GM23248 (cell line): Measurements from ENCODE around the gene SLC7A8. TPM values are rescaled to one million over a fixed set of nuclear protein-coding genes. Genes with fewer than 3 reads are reported as not detected.

Experiments used
- DNase-seq: peaks from one replicate; pipeline ENCODE4 v3.0.0-alpha.2; 2015
- H2AFZ ChIP-seq: fragments of 200-600 bp; sonication (generic); 2 replicates; pipeline ENCODE4 v1.6.1; 2016; ENCODE audit warnings: antibody characterized with exemption
- H3F3A ChIP-seq: fragments of 200-600 bp; sonication (generic); 2 replicates; pipeline ENCODE4 v1.6.1; 2016; ENCODE audit warnings: mild to moderate bottlenecking, antibody characterized with exemption, mixed run types; ENCODE audit not compliant: insufficient read depth
- H3K27ac ChIP-seq: fragments of 200-600 bp; sonication (generic); 2 replicates; pipeline ENCODE4 v1.5.1; 2016; ENCODE audit warnings: mild to moderate bottlenecking
- H3K27me3 ChIP-seq: fragments of 200-600 bp; sonication (generic); replicated peaks from 2 replicates; pipeline ENCODE4 v1.6.1; 2016; ENCODE audit warnings: mild to moderate bottlenecking; ENCODE audit not compliant: insufficient read depth
- H3K36me3 ChIP-seq: fragments of 200-600 bp; sonication (generic); 2 replicates; pipeline ENCODE4 v1.6.1; 2016; ENCODE audit warnings: low read depth, mild to moderate bottlenecking
- H3K4me1 ChIP-seq: fragments of 200-600 bp; sonication (generic); 2 replicates; pipeline ENCODE4 v1.6.1; 2016; ENCODE audit warnings: mild to moderate bottlenecking; ENCODE audit not compliant: insufficient read depth
- H3K4me2 ChIP-seq: fragments of 200-600 bp; sonication (generic); one replicate; pipeline ENCODE4 v1.6.1; 2016; ENCODE audit warnings: mild to moderate bottlenecking; ENCODE audit not compliant: unreplicated experiment
- H3K4me3 ChIP-seq: fragments of 200-600 bp; sonication (generic); 2 replicates; pipeline ENCODE4 v1.5.1; 2016; ENCODE audit warnings: mild to moderate bottlenecking
- H3K79me2 ChIP-seq: fragments of 200-600 bp; sonication (generic); 2 replicates; pipeline ENCODE4 v1.6.1; 2016; ENCODE audit warnings: mild to moderate bottlenecking; ENCODE audit not compliant: insufficient read depth
- H3K9ac ChIP-seq: fragments of 200-600 bp; sonication (generic); 2 replicates; pipeline ENCODE4 v1.6.1; 2016; ENCODE audit warnings: mild to moderate bottlenecking
- H3K9me2 ChIP-seq: fragments of 200-600 bp; sonication (generic); 2 replicates; pipeline ENCODE4 v1.6.1; 2016; ENCODE audit warnings: mixed run types, mild to moderate bottlenecking, moderate library complexity; ENCODE audit not compliant: insufficient read depth
- H3K9me3 ChIP-seq: fragments of 200-600 bp; sonication (generic); one replicate; pipeline ENCODE4 v1.6.1; 2017; ENCODE audit warnings: low read depth
- H4K20me1 ChIP-seq: fragments of 200-600 bp; sonication (generic); 2 replicates; pipeline ENCODE4 v1.6.0; 2016; ENCODE audit not compliant: insufficient read depth
- EZH2 ChIP-seq: fragments of 200-600 bp; sonication (generic); IDR thresholded peaks from 2 replicates; pipeline ENCODE4 v1.6.1; 2018; ENCODE audit warnings: antibody characterized with exemption, mild to moderate bottlenecking; ENCODE audit not compliant: insufficient read depth, poor library complexity, severe bottlenecking
- EZH2phosphoT487 ChIP-seq: fragments of 200-600 bp; sonication (generic); IDR thresholded peaks from 2 replicates; pipeline ENCODE4 v1.6.1; 2018; ENCODE audit warnings: antibody characterized with exemption, moderate library complexity, mild to moderate bottlenecking, low read depth; ENCODE audit not compliant: insufficient read depth
- whole genome bisulfite sequencing, 2 experiments: methylation state at CpG; one replicate each; pipeline ENCODE4 v1.1.6; 2015 to 2017; ENCODE audit warnings: low lambda C conversion rate in 2 of 2, low coverage in 1 of 2; ENCODE audit errors: missing lambda C conversion rate in 2 of 2; 5-methylcytosine and 5-hydroxymethylcytosine counted together
- in situ Hi-C: fragments of 300-500 bp; cut with MboI; formaldehyde crosslinking; loops from 2 replicates; pipeline ENCODE4 v1.15.0; 2020
- polyA plus RNA-seq: library from polyadenylated mRNA; unstranded; fragments of >200 nt; fragmentation: Nextera tagmentation; extraction: Ambion mirVana; gene quantifications from 2 replicates; pipeline ENCODE4 v1.2.1, GENCODE V29; 2016
- total RNA-seq: library from RNA; depleted of rRNA; stranded (reverse); fragments of >200 nt; shearing (Covaris generic); gene quantifications from 2 replicates; pipeline ENCODE4 v1.2.3, GENCODE V29; 2014

Gene SLC7A8
- total and polyA plus RNA-seq, 2 experiments from 2014 or later: 6.7 to 9.9 TPM

DNA sequence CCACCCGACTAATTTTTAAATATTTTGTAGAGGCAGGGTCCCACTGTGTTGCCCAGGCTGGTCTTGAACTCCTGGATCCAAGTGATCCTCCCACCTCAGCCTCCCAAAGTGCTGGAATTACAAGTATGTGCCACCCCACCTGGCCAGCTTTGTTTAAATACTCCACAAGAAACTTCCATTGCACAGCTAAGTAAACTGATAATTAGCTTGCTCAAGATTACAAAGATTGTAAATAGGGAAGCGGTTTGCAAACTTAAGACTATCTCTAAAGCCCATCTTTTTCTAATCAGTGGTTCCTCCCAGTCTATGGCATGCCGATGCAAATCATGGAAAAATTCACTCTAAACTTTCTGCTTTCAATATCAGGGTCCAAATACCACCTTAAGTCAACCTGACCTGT is 9.7 kb downstream of the SLC7A8 start:
- no peak for TF ChIP-seq EZH2
- TF ChIP-seq EZH2phosphoT487: no peak
- H3K27me3 ChIP-seq: no peaks in the 10 kb centered on the region
- 44 to 50% methylated on average over 3 of the region's 3 CpGs for WGBS, 2 experiments
- peaks cover 22% of the 10 kb centered on the region for H3K4me1 ChIP-seq
- H2AFZ ChIP-seq: no peak overlapping the region
- no peaks in the 10 kb centered on the region for H3K36me3 ChIP-seq
- no peaks in the 10 kb centered on the region for H3K79me2 ChIP-seq
- peak overlapping the region; percentile 14 for H3K27ac ChIP-seq
- H3F3A ChIP-seq: peaks cover 43% of the 10 kb centered on the region
- no peaks in the 10 kb centered on the region for H3K9me2 ChIP-seq
- no peak overlapping the region for H3K4me3 ChIP-seq
- H4K20me1 ChIP-seq: no peaks in the 10 kb centered on the region
- in situ Hi-C loops: no loop called here
- no peak overlapping the region for H3K9ac ChIP-seq
- H3K9me3 ChIP-seq: no peaks in the 10 kb centered on the region
- DNase-seq: no peak
- H3K4me2 ChIP-seq: peak overlapping the region; percentile 37

DNA sequence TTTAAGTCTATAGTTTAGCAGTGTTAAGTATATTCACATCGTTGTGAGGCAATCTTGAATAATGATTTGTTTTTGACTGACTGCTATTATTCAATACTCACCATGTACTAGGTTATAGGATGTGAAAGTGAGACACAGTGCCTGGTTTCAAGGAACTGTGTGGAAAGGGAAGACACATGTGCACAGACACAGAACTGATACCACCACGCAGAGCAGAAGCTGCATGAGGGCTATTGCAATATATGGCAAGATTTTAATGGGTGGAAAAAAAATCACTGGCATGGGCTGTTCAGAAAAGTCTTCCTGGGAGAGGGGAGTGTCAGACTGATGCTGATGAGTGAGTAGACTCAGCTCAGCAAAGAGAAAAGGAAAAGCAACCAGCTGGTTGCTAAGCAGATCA is 10.4 kb downstream of the SLC7A8 start:
- no peak overlapping the region for H3K4me2 ChIP-seq
- no peaks in the 10 kb centered on the region for H3K9me2 ChIP-seq
- H4K20me1 ChIP-seq: no peaks in the 10 kb centered on the region
- no peaks in the 10 kb centered on the region for H3K27me3 ChIP-seq
- no peak overlapping the region for H3K27ac ChIP-seq
- no peak overlapping the region for H2AFZ ChIP-seq
- no peaks in the 10 kb centered on the region for H3K9me3 ChIP-seq
- peaks cover 43% of the 10 kb centered on the region for H3F3A ChIP-seq
- no peak for DNase-seq
- peaks cover 22% of the 10 kb centered on the region for H3K4me1 ChIP-seq
- in situ Hi-C loops: no loop called here
- H3K4me3 ChIP-seq: no peak overlapping the region
- no peaks in the 10 kb centered on the region for H3K36me3 ChIP-seq
- 95 to 97% methylated on average over 2 of the region's 2 CpGs for WGBS, 2 experiments
- TF ChIP-seq EZH2 (no peak), EZH2phosphoT487 (no peak)
- no peaks in the 10 kb centered on the region for H3K79me2 ChIP-seq
- H3K9ac ChIP-seq: no peak overlapping the region

DNA sequence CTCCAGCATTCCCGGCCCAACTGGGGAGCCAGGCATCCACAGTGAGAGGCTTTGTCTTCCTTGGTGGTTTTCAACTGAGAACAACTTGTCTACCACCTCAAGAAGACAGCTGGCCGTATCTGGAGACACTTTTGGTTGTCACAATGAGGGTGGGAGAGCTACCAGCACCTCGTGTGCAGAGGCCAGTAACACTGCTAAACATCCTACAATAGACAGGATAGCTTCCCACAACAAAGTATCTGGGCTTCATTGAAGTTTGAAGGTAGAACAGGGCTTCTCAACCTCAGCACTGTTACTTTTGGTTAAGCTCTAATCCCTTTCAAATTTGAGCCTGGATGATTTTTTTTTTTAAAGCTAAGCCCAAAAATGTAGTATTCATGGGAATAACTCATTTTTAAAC is 10.9 kb downstream of the SLC7A8 start:
- no peaks in the 10 kb centered on the region for H3K36me3 ChIP-seq
- no peak overlapping the region for H3K4me2 ChIP-seq
- H3K9ac ChIP-seq: no peak overlapping the region
- H3F3A ChIP-seq: peaks cover 43% of the 10 kb centered on the region
- TF ChIP-seq EZH2phosphoT487 (no peak), EZH2 (no peak)
- no peaks in the 10 kb centered on the region for H3K9me2 ChIP-seq
- peaks cover 22% of the 10 kb centered on the region for H3K4me1 ChIP-seq
- H3K27me3 ChIP-seq: no peaks in the 10 kb centered on the region
- no peaks in the 10 kb centered on the region for H4K20me1 ChIP-seq
- WGBS, 2 experiments: 74 to 76% methylated on average over 3 of the region's 3 CpGs
- no peaks in the 10 kb centered on the region for H3K79me2 ChIP-seq
- H3K27ac ChIP-seq: no peak overlapping the region
- no peaks in the 10 kb centered on the region for H3K9me3 ChIP-seq
- no peak for DNase-seq
- in situ Hi-C loops: no loop called here
- H2AFZ ChIP-seq: no peak overlapping the region
- no peak overlapping the region for H3K4me3 ChIP-seq

DNA sequence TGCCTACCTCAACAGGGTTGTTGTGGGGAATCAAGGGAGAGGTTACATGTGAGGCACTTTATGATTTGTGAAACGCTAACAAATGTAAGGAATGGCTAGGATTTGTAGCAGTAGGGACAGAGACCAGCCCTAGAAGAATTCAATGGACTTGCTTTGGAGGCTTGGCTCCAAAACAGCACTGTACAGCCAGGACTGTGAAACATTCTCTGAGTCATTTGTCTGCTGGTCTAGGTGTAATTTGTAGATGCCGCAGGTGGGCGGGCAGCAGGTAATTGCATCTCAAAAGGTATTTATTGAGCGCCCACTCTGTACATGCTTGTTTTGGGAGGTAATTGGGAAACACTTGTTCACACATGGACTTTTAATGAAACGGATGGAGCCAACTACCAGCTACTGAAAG is 11.4 kb downstream of the SLC7A8 start:
- Histone ChIP-seq H3K9me3 (no peaks in the 10 kb centered on the region), H4K20me1 (no peaks in the 10 kb centered on the region), H3K27me3 (no peaks in the 10 kb centered on the region), H3K4me3 (no peak overlapping the region), H3K36me3 (no peaks in the 10 kb centered on the region), H3K79me2 (no peaks in the 10 kb centered on the region), H3K4me2 (no peak overlapping the region), H3K9me2 (no peaks in the 10 kb centered on the region), H3F3A (peaks cover 43% of the 10 kb centered on the region), H3K4me1 (peaks cover 22% of the 10 kb centered on the region), H3K9ac (0 out of 2 replicates have a peak overlapping the region, but pooled peaks have one; percentile 56), H3K27ac (peak overlapping the region; percentile 86), H2AFZ (0 out of 2 replicates have a peak overlapping the region, but pooled peaks have one; percentile 89)
- TF ChIP-seq EZH2 (no peak), EZH2phosphoT487 (no peak)
- in situ Hi-C loops: no loop called here
- peak; percentile 27 for DNase-seq
- 87 to 93% methylated on average over 5 of the region's 5 CpGs for WGBS, 2 experiments
